Measurements from ENCODE around the gene TMEM79.
"Not testable (repeated sequence)": the region's sequence is repeated elsewhere in the genome, so short reads cannot be mapped to it uniquely, and the experiment has no call there.

The TMEM79 gene

DNA sequence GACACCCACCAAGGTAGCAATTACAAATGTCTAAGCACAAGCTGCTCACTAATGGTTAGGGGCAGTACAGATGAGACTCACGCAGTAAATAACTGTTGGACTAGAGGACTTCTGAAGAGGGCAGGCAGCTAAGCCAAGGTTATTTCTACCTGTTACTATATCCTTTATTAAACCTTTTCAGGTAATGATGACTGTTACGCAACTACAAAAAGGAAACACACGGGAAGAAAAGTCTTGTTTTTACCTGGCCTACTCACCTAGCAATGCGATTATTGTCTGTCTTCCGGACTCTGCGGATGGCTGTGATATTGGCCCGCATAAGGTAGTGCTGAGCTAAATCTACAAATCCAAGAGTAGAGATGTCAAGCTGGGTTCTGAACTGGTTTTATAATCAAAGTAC is 32.8 kb downstream of the TMEM79 start:
- no peak for DNase-seq

DNA sequence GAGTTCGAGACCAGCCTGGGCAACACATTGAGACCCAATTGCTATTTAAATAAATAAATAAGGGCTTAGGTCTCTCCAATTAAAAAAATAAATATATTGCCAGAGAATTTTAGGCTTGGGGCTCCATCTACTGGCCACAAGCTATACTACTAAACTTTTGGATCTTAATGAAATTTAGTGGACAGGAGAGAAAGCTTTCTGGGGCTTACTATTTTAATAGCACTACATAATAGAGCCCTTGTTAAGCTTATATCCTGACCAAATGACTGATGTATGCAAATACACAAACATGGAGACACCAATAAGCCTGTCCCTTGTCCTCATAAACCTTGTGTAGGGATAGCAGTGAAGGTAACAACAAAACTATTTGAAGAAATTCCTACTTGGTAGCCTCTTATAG is 35.5 kb downstream of the TMEM79 start:
- no peak for DNase-seq

DNA sequence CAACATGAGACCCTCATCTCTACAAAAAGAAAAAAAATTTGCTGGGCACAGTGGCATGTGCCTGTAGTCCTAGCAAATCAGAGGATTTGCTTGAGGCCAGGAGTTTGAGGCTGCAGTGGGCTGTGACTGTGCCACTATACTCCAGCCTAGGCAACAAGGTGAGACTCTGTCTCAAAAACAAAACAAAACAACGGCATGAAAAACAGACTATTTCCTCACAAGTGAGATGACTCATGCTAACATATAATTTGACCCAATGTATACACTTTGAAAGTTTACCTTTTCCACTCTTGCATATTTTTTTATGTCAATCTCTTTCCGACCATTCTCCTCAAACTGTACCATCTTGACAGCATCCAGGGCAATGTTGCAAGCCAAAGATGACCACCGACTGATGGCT is 36.4 kb downstream of the TMEM79 start:
- no peak for DNase-seq

DNA sequence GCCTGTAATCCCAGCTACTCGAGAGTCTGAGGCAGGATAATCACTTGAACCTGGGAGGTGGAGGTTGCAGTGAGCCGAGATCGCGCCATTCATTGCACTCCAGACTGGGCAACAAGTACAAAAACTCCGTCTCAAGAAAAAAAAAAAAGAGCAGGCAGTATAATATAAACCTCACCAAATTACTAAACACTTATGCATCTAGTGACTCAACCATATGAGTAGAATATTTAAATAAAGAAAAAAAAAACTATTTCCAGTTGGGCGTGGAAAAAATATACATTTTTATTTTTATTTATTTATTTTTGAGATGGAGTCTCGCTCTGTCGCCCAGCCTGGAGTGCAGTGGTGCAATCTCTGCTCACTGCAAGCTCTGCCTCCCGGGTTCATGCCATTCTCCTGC is 39.1 kb downstream of the TMEM79 start:
- DNase-seq = not testable (repeated sequence)

DNA sequence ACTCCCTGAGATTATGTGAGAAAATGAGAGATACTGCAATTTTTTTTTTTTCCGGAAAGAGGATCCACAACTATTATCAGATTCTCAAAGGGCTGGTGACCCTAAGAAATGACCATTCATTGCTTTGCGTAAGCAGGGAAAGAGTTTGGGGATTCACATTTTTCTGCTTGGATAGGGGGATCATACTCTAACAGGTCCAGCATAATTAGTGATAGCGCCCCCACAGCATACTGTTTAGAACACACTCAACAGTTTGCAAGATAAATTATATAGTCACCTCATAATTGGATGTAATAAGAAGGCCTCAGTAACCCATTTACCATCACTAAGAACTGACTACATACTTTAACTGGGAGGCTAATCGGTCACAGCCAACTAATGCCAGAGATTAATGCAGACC is 52.1 kb downstream of the TMEM79 start:
- DNase-seq = no peak

DNA sequence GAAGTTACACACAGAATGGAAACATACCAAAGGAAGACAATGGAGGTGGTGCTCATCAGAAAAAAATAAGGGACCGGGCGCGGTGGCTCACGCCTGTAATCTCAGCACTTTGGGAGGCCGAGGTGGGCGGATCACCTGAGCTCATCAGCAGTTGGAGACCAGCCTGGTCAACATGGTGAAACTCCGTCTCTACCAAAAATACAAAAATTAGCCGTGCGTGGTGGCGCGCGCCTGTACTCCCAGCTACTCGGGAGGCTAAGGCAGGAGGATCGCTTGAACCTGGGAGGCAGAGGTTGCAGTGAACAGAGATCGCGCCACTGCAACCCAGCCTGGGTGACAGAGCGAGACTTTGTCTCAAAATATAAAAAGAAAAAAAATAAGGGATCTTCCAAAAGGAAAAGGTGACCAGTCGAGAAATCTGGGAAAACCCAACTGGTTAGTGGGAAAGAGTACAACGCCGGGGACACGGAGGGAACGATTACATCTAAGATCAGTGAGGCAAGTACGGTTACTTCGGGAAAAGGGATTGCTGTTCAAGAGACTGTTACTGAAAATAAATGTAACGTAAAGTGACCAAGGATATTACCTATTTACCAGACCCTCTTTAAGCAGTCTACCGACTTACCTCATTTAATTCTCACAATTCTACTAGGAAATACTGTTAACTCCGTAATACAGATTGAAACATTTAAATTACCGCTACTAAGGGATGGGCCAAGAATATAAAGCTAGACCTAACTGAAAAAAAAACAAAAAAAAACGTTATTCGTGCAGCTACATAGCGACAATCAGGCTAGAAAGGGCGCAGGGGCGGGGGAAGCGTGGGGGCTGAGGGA is 53.1 kb downstream of the TMEM79 start:
- no peak for DNase-seq

DNA sequence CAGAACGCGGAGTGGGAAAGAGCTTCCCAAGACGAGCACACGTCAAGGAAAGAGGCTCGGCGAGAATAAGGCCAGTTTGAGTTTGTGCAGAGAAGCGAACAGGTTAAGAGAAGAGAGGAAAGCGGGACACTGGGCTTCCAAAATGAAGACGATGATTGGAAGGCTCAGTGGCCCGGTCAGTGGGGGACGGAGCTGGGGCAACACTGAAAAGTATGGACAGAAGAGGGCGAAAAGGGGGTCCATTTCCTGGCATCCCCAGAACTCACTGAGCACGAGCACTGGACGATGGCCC is 53.7 kb downstream of the TMEM79 start:
- DNase-seq = no peak

DNA sequence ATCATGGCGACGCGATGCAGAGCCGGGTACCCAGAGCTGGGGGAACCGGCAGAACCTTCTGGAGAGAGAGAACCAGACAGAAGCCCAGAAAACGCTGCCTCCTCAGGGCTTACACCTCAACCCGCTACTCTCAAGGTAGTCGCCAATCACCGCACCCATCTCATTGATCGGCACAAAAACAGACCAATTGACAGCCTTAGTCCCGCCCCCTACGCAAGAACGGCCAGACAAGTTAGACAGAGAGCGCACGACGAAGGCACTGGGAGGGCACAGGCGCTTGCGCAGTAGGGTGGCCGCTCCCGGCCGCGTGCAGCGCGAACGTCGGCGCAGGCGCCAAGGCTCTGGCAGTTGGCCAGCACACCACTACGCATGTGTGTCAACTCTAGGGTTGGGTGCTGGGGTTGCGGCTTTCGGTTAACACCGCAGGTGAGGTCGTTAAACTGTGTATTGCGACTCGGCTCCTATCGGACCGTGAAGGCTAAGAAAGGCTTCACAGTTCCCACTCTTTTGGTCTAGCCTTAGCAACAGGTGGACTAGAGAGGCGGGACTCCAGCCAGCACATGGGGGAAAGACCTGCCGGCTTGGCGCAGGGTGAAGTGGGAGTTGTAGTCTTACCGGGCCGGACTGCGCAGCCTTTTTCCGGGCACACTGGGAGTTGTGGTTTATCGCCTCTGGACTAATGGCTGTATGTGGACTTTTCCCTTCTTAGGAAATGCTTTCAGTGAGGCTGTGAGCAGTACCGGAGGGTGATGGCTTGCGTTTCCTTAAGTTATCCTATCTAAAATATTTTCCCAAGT is 54.3 kb downstream of the TMEM79 start, which contains the start of the genes CCT3 and TSACC:
Gene CCT3, minus strand, starts transcription at position 113 of the 797 bp plus-strand sequence. Its CDS starts 108 bp downstream, at position 5.
Gene TSACC, plus strand, starts transcription at position 347 of the 797 bp plus-strand sequence. CDS start 1,232 bp downstream, outside the sequence.
- DNase-seq = peak; percentile 100
